Measurements from ENCODE around the gene NEDD8.
A peak's percentile ranks its signal among the peaks of the same experiment; 100 is the strongest.

NEDD8 gene

GRCh38 chr14:24179961-24180796, 52.0 kb downstream of the NEDD8 start:
- DNase-seq (ENCODE audit: low read depth), result peak; percentile 70
- in situ Hi-C loops (cut with HindIII; ENCODE audit: low sequenced_read_pairs), result no loop called here

GRCh38 chr14:24179294-24179960, 52.7 kb downstream of the NEDD8 start:
- in situ Hi-C loops (cut with HindIII; ENCODE audit: low sequenced_read_pairs), result no loop called here
- TF ChIP-seq CTCF (IDR thresholded peaks at IDR 0.05; ENCODE audit: low read depth, low read length, missing control alignments), result no peak
- H3K4me3 ChIP-seq (ENCODE audit: low read depth, low read length), result no peak overlapping the region
- DNase-seq (ENCODE audit: low read depth), result no peak

More at GRCh38 chr14:24179961-24180796, 52.0 kb downstream of the NEDD8 start:
- TF ChIP-seq CTCF (IDR thresholded peaks at IDR 0.05; ENCODE audit: low read depth, low read length, missing control alignments), result no peak
- no peak overlapping the region for H3K4me3 ChIP-seq (ENCODE audit: low read depth, low read length)

- no peak overlapping the region for H3K4me3 ChIP-seq (ENCODE audit: low read depth, low read length)
- DNase-seq (ENCODE audit: low read depth), result no peak
- TF ChIP-seq CTCF (IDR thresholded peaks at IDR 0.05; ENCODE audit: low read depth, low read length, missing control alignments), result no peak
- in situ Hi-C loops (cut with HindIII; ENCODE audit: low sequenced_read_pairs), result no loop called here
Measured at GRCh38 chr14:24178399-24179178, 53.6 kb downstream of the NEDD8 start.

GRCh38 chr14:24177891-24178290, 54.3 kb downstream of the NEDD8 start:
- no peak for TF ChIP-seq CTCF (IDR thresholded peaks at IDR 0.05; ENCODE audit: low read depth, low read length, missing control alignments)
- no peak overlapping the region for H3K4me3 ChIP-seq (ENCODE audit: low read depth, low read length)
- DNase-seq (ENCODE audit: low read depth), result no peak
- in situ Hi-C loops (cut with HindIII; ENCODE audit: low sequenced_read_pairs), result no loop called here

- H3K4me3 ChIP-seq (ENCODE audit: low read depth, low read length), result no peak overlapping the region
- no peak for DNase-seq (ENCODE audit: low read depth)
- TF ChIP-seq CTCF (IDR thresholded peaks at IDR 0.05; ENCODE audit: low read depth, low read length, missing control alignments), result no peak
- in situ Hi-C loops (cut with HindIII; ENCODE audit: low sequenced_read_pairs), result no loop called here
Measured at GRCh38 chr14:24177041-24177825, 54.9 kb downstream of the NEDD8 start.

- no peak for TF ChIP-seq CTCF (IDR thresholded peaks at IDR 0.05; ENCODE audit: low read depth, low read length, missing control alignments)
- no peak overlapping the region for H3K4me3 ChIP-seq (ENCODE audit: low read depth, low read length)
- DNase-seq (ENCODE audit: low read depth), result no peak
- in situ Hi-C loops (cut with HindIII; ENCODE audit: low sequenced_read_pairs), result no loop called here
Measured at GRCh38 chr14:24176599-24176998, 55.6 kb downstream of the NEDD8 start.

Measured in astrocyte of the cerebellum (primary cell).